ENCODE measurements around the gene KCNAB1.

GRCh38 chr3:156382458-156383346 is 262.3 kb downstream of the KCNAB1 start:
- TF ChIP-seq CTCF (IDR thresholded peaks at IDR 0.05): peak; percentile 39
- TF ChIP-seq EZH2 (IDR thresholded peaks at IDR 0.05; ENCODE audit: borderline replicate concordance, insufficient read depth, low read depth, low read length, poor library complexity, severe bottlenecking): no peak

Measured in B cell (primary cell).